HG03575 (cell line): Measurements from ENCODE around the gene PIP4K2A.
"Not testable (repeated sequence)": the region's sequence is repeated elsewhere in the genome, so short reads cannot be mapped to it uniquely, and the experiment has no call there.

Experiments used
- ATAC-seq: cut with Tn5 transposase; IDR thresholded peaks from one replicate; pipeline ENCODE4 v1.9.1; 2021; ENCODE audit not compliant: unreplicated experiment, insufficient number of reproducible peaks, low FRiP score; ENCODE audit errors: extremely low read depth

The PIP4K2A gene

GRCh38 chr10:22514414-22514758 is 200.0 kb downstream of the PIP4K2A start:
- not testable (repeated sequence) for ATAC-seq

GRCh38 chr10:22513483-22514413 is 200.6 kb downstream of the PIP4K2A start:
- ATAC-seq = not testable (repeated sequence)

- not testable (repeated sequence) for ATAC-seq
Observed at GRCh38 chr10:22512015-22512414, 202.4 kb downstream of the PIP4K2A start.

GRCh38 chr10:22508214-22508613 is 206.2 kb downstream of the PIP4K2A start:
- ATAC-seq = not testable (repeated sequence)

GRCh38 chr10:22505911-22506685 is 208.3 kb downstream of the PIP4K2A start:
- ATAC-seq = no peak

GRCh38 chr10:22504766-22505165 is 209.6 kb downstream of the PIP4K2A start:
- no peak for ATAC-seq

GRCh38 chr10:22503315-22504088 is 210.9 kb downstream of the PIP4K2A start:
- no peak for ATAC-seq

GRCh38 chr10:22501863-22502262 is 212.5 kb downstream of the PIP4K2A start:
- no peak for ATAC-seq

- ATAC-seq = no peak
Observed at GRCh38 chr10:22501413-22501812, 213.0 kb downstream of the PIP4K2A start.

GRCh38 chr10:22500656-22501340 is 213.6 kb downstream of the PIP4K2A start:
- no peak for ATAC-seq

- ATAC-seq = not testable (repeated sequence)
Observed at GRCh38 chr10:22499973-22500372, 214.4 kb downstream of the PIP4K2A start.

GRCh38 chr10:22495396-22495795 is 219.0 kb downstream of the PIP4K2A start:
- ATAC-seq = no peak

GRCh38 chr10:22494007-22494406 is 220.4 kb downstream of the PIP4K2A start:
- ATAC-seq = no peak

- ATAC-seq = no peak
Observed at GRCh38 chr10:22491931-22492615, 222.3 kb downstream of the PIP4K2A start.

GRCh38 chr10:22491480-22491879 is 222.9 kb downstream of the PIP4K2A start:
- no peak for ATAC-seq

GRCh38 chr10:22489975-22490374 is 224.4 kb downstream of the PIP4K2A start:
- no peak for ATAC-seq

- ATAC-seq = no peak
Observed at GRCh38 chr10:22489467-22489866, 224.9 kb downstream of the PIP4K2A start.

- no peak for ATAC-seq
Observed at GRCh38 chr10:22486431-22486830, 227.9 kb downstream of the PIP4K2A start.
